ENCODE measurements around the gene NTRK3.

Gene NTRK3

DNA sequence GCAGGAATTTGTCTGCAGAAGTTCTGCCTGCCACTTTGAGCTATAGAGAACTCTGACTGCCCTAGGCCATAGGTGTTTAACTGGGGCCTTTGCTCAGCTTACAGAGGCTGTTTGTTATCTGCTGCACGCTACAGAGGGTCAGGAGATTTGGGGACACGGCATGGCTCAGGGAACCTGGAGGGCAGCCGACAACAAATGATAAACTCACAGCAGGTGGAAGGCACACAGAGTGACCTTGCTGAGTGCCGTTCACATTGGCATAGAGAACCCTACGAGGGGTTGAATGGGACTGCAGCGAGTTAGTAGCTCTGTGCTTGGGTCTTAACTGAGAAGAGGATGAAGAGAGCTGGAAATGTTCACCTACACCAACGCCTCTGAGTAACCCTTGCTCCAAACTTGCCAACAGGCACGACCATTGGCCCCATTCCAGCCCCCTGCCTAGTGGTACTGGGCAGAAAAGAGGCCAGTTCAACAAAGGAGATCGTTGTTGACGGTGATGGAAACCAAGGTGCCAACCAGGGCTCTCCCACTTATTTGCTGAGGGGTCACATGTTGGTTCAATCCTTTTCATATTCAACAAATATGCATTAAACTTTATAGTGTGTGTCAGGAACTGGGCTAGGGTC, 301.1 kb downstream of the NTRK3 start:
- no peaks in the 10 kb centered on the region for H3K4me1 ChIP-seq (ENCODE audit: insufficient read depth, low read length, poor library complexity, severe bottlenecking)
- H4K20me1 ChIP-seq (ENCODE audit: insufficient read depth, low read length, poor library complexity, severe bottlenecking): no peaks in the 10 kb centered on the region
- H3K4me3 ChIP-seq (ENCODE audit: low read length, poor library complexity, severe bottlenecking): no peak overlapping the region
- no peaks in the 10 kb centered on the region for H3K9me2 ChIP-seq (replicated peaks; ENCODE audit: low read depth, low read length)
- H3K9ac ChIP-seq (ENCODE audit: low read depth, low read length, poor library complexity, severe bottlenecking): no peak overlapping the region
- no peaks in the 10 kb centered on the region for H3K79me2 ChIP-seq (ENCODE audit: insufficient read depth, low read length)
- no peak overlapping the region for H2AFZ ChIP-seq (ENCODE audit: low read length)
- H3F3A ChIP-seq (ENCODE audit: low read depth): no peaks in the 10 kb centered on the region
- no peaks in the 10 kb centered on the region for H3K27me3 ChIP-seq (ENCODE audit: insufficient read depth, low read length, poor library complexity, severe bottlenecking)
- TF ChIP-seq EZH2phosphoT487 (IDR thresholded peaks at IDR 0.05; ENCODE audit: borderline replicate concordance): no peak
- no peak overlapping the region for H3K4me2 ChIP-seq (ENCODE audit: low read depth, low read length, poor library complexity, severe bottlenecking)
- no peaks in the 10 kb centered on the region for H3K36me3 ChIP-seq (ENCODE audit: insufficient read depth, low read length)
- H3K9me3 ChIP-seq (ENCODE audit: insufficient read depth, low read depth, low read length): no peaks in the 10 kb centered on the region

DNA sequence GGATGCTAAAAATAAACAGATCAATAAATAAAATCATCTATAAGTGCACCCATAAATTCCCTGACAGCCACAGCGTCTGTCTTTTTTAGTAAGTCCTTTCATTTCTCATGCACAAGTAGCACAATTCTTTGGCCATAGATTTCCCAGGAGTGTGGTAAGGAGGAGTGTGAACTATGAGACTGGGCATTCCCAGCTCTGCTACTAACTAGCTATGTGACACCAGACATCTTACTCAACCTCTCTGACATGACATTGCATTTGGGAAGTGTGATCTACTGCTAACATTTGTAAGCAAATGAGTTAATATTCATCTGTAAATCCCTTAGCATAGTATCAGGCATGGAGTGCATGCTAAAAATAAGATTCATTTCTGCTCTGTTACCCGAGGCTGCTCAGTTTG, 301.7 kb downstream of the NTRK3 start:
- Histone ChIP-seq H3K9me3 (ENCODE audit: insufficient read depth, low read depth, low read length) (no peaks in the 10 kb centered on the region), H4K20me1 (ENCODE audit: insufficient read depth, low read length, poor library complexity, severe bottlenecking) (no peaks in the 10 kb centered on the region), H3K9ac (ENCODE audit: low read depth, low read length, poor library complexity, severe bottlenecking) (no peak overlapping the region), H3K9me2 (replicated peaks; ENCODE audit: low read depth, low read length) (no peaks in the 10 kb centered on the region), H3F3A (ENCODE audit: low read depth) (no peaks in the 10 kb centered on the region), H3K79me2 (ENCODE audit: insufficient read depth, low read length) (no peaks in the 10 kb centered on the region), H3K4me1 (ENCODE audit: insufficient read depth, low read length, poor library complexity, severe bottlenecking) (no peaks in the 10 kb centered on the region), H3K36me3 (ENCODE audit: insufficient read depth, low read length) (no peaks in the 10 kb centered on the region), H3K4me3 (ENCODE audit: low read length, poor library complexity, severe bottlenecking) (no peak overlapping the region), H2AFZ (ENCODE audit: low read length) (no peak overlapping the region), H3K27me3 (ENCODE audit: insufficient read depth, low read length, poor library complexity, severe bottlenecking) (no peaks in the 10 kb centered on the region), H3K4me2 (ENCODE audit: low read depth, low read length, poor library complexity, severe bottlenecking) (no peak overlapping the region)
- no peak for TF ChIP-seq EZH2phosphoT487 (IDR thresholded peaks at IDR 0.05; ENCODE audit: borderline replicate concordance)
- TF ChIP-seq, protein P1, sequence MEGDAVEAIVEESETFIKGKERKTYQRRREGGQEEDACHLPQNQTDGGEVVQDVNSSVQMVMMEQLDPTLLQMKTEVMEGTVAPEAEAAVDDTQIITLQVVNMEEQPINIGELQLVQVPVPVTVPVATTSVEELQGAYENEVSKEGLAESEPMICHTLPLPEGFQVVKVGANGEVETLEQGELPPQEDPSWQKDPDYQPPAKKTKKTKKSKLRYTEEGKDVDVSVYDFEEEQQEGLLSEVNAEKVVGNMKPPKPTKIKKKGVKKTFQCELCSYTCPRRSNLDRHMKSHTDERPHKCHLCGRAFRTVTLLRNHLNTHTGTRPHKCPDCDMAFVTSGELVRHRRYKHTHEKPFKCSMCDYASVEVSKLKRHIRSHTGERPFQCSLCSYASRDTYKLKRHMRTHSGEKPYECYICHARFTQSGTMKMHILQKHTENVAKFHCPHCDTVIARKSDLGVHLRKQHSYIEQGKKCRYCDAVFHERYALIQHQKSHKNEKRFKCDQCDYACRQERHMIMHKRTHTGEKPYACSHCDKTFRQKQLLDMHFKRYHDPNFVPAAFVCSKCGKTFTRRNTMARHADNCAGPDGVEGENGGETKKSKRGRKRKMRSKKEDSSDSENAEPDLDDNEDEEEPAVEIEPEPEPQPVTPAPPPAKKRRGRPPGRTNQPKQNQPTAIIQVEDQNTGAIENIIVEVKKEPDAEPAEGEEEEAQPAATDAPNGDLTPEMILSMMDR (conservative IDR thresholded peaks at IDR 0.05; ENCODE audit: low read length): no peak

DNA sequence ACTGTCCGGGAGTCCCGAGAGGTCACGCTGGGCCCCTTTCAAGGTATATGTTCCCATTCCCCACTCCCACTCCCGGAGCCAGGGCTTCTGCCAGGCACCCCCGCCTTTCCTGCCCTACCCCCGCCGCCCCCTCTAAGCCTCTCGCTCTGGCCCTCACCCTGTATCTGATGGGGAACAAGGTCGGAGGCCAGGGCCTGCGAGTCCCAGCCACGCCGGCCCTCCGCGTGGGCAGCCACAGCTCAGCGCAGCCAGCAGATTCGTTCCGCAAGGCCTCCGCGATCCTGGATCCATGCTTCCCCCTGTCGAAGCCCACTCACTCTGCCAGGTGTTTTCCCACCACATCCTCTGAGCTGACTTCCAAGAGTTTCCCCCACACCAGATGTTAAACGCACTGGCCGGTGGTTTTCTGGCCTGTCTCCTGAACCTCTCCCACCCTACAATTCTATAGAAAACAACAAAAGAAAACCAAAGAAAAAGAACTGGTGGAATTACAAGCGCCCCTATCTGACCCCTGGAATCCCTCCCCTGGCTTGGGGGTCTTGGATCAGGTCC, 303.7 kb downstream of the NTRK3 start:
- H2AFZ ChIP-seq (ENCODE audit: low read length): no peak overlapping the region
- H3K79me2 ChIP-seq (ENCODE audit: insufficient read depth, low read length): no peaks in the 10 kb centered on the region
- H3K4me1 ChIP-seq (ENCODE audit: insufficient read depth, low read length, poor library complexity, severe bottlenecking): no peaks in the 10 kb centered on the region
- H3K27me3 ChIP-seq (ENCODE audit: insufficient read depth, low read length, poor library complexity, severe bottlenecking): no peaks in the 10 kb centered on the region
- H4K20me1 ChIP-seq (ENCODE audit: insufficient read depth, low read length, poor library complexity, severe bottlenecking): no peaks in the 10 kb centered on the region
- no peak overlapping the region for H3K4me2 ChIP-seq (ENCODE audit: low read depth, low read length, poor library complexity, severe bottlenecking)
- H3K9ac ChIP-seq (ENCODE audit: low read depth, low read length, poor library complexity, severe bottlenecking): no peak overlapping the region
- no peak overlapping the region for H3K4me3 ChIP-seq (ENCODE audit: low read length, poor library complexity, severe bottlenecking)
- no peaks in the 10 kb centered on the region for H3K36me3 ChIP-seq (ENCODE audit: insufficient read depth, low read length)
- TF ChIP-seq, protein P1 (conservative IDR thresholded peaks at IDR 0.05; ENCODE audit: low read length): no peak
- no peak for TF ChIP-seq EZH2phosphoT487 (IDR thresholded peaks at IDR 0.05; ENCODE audit: borderline replicate concordance)
- H3K9me3 ChIP-seq (ENCODE audit: insufficient read depth, low read depth, low read length): no peaks in the 10 kb centered on the region
- no peaks in the 10 kb centered on the region for H3K9me2 ChIP-seq (replicated peaks; ENCODE audit: low read depth, low read length)
- H3F3A ChIP-seq (ENCODE audit: low read depth): no peaks in the 10 kb centered on the region

Data from Loucy (cell line).